ENCODE results near the gene INSYN2B.

- TF ChIP-seq CTCF (IDR thresholded peaks at IDR 0.05) (no peak), POLR2A (IDR thresholded peaks at IDR 0.05) (no peak)
These were observed 37.3 kb downstream of the INSYN2B start for GRCh38 chr5:169943026-169943425.
